H1 (cell line): ENCODE measurements around the gene ATPAF1. TPM values are rescaled to one million over a fixed set of nuclear protein-coding genes. Genes with fewer than 3 reads are reported as not detected.

ENCODE experiments used
- CTCF ChIA-PET: fragments of 300-600 bp; sonication (Branson Sonifier 250); formaldehyde crosslinking; loops from one replicate; lab custom pipeline; 2021; ENCODE audit not compliant: partially characterized antibody; lab: Charles Lee
- POLR2A ChIA-PET: fragments of 300-600 bp; sonication (Branson Sonifier 250); formaldehyde crosslinking; loops from one replicate; lab custom pipeline; 2021; ENCODE audit warnings: inconsistent platforms; ENCODE audit not compliant: partially characterized antibody; lab: Charles Lee
- DNase-seq, 2 experiments: peaks; one replicate each; pipeline versions ENCODE4 v3.0.0 to v3.0.0-alpha.2; 2010 to 2022; ENCODE audit warnings: low spot score in 2 of 2, low read depth in 1 of 2, mixed read lengths in 1 of 2
- FAIRE-seq: peaks from 2 replicates; lab custom pipeline; 2011; peaks lifted over from hg19 to GRCh38; lab: Jason Lieb, UNC
- H2AFZ ChIP-seq: 2 replicates; pipeline ENCODE4 v1.8.1; 2012; ENCODE audit warnings: low read length, inconsistent platforms
- H2AK5ac ChIP-seq: 2 replicates; pipeline ENCODE4 v1.6.1; 2013; ENCODE audit warnings: low read depth, low read length
- H2BK120ac ChIP-seq: replicated peaks from 2 replicates; pipeline ENCODE3; 2013; ENCODE audit warnings: low read depth, low read length, inconsistent platforms
- H2BK12ac ChIP-seq: 2 replicates; pipeline ENCODE4 v1.6.1; 2013; ENCODE audit warnings: low read depth, low read length
- H2BK15ac ChIP-seq: 2 replicates; pipeline ENCODE4 v1.6.1; 2013; ENCODE audit warnings: low read length
- H2BK20ac ChIP-seq: 2 replicates; pipeline ENCODE4 v1.6.1; 2013; ENCODE audit warnings: low read length
- H2BK5ac ChIP-seq: 2 replicates; pipeline ENCODE4 v1.6.1; 2013; ENCODE audit warnings: low read depth, low read length
- H3K14ac ChIP-seq: 2 replicates; pipeline ENCODE4 v1.6.1; 2013; ENCODE audit warnings: inconsistent platforms; ENCODE audit not compliant: insufficient read length
- H3K18ac ChIP-seq: 2 replicates; pipeline ENCODE4 v1.6.1; 2013; ENCODE audit warnings: low read length; ENCODE audit errors: extremely low read depth
- H3K23ac ChIP-seq: 2 replicates; pipeline ENCODE4 v1.6.1; 2013; ENCODE audit warnings: inconsistent platforms; ENCODE audit not compliant: insufficient read length
- H3K23me2 ChIP-seq: 2 replicates; pipeline ENCODE4 v1.6.1; 2013; ENCODE audit warnings: low read depth, low read length
- H3K27ac ChIP-seq: 2 replicates; pipeline ENCODE4 v1.6.1; 2011; ENCODE audit warnings: low read depth, low read length, inconsistent platforms
- H3K27me3 ChIP-seq, 4 experiments: replicated peaks in 1 of 4; 1 replicate in 1 of 4; 2 replicates in 3 of 4; pipeline versions ENCODE4 v1.6.1 to v1.8.1; 2011 to 2013; ENCODE audit warnings: low read length in 3 of 4, mild to moderate bottlenecking in 3 of 4, inconsistent platforms in 2 of 4, mixed read lengths in 2 of 4, moderate library complexity in 1 of 4; ENCODE audit not compliant: control insufficient read depth in 3 of 4, insufficient read depth in 3 of 4; ENCODE audit errors: extremely low read depth in 1 of 4
- H3K36me3 ChIP-seq, 4 experiments: 2 replicates each; pipeline versions ENCODE4 v1.6.1 to v1.8.1; 2011 to 2013; ENCODE audit warnings: mild to moderate bottlenecking in 4 of 4, low read length in 3 of 4, moderate library complexity in 2 of 4, control low read depth in 1 of 4, inconsistent platforms in 1 of 4; ENCODE audit not compliant: insufficient read depth in 4 of 4, control insufficient read depth in 2 of 4
- H3K4ac ChIP-seq: replicated peaks from 2 replicates; pipeline ENCODE3; 2013; ENCODE audit warnings: low read length, low read depth, mixed read lengths, inconsistent platforms; ENCODE audit not compliant: insufficient read length
- H3K4me1 ChIP-seq, 4 experiments: replicated peaks in 1 of 4; 1 replicate in 1 of 4; 2 replicates in 3 of 4; pipeline versions ENCODE4 v1.6.1 to v1.8.1; 2011 to 2013; ENCODE audit warnings: low read length in 3 of 4, inconsistent platforms in 2 of 4, mixed read lengths in 1 of 4; ENCODE audit not compliant: insufficient read depth in 4 of 4, control insufficient read depth in 3 of 4
- H3K4me2 ChIP-seq, 2 experiments: 2 replicates each; pipeline versions ENCODE4 v1.6.1 to v1.8.1; 2011 to 2013; ENCODE audit warnings: low read depth in 2 of 2, low read length in 2 of 2, control low read depth in 1 of 2, inconsistent platforms in 1 of 2, mild to moderate bottlenecking in 1 of 2; ENCODE audit not compliant: insufficient read depth in 1 of 2
- H3K4me3 ChIP-seq, 4 experiments: fragments of 200-600, 300-600 bp in 1 of 4; sonication (generic), shearing (Covaris generic), sonication (Bioruptor Twin) in 1 of 4; 2 replicates each; pipeline versions ENCODE4 v1.5.1 to v1.8.1; 2011 to 2016; ENCODE audit warnings: low read length in 4 of 4, low read depth in 3 of 4, control low read depth in 2 of 4, inconsistent platforms in 2 of 4, mild to moderate bottlenecking in 2 of 4, mixed read lengths in 1 of 4, moderate library complexity in 1 of 4; ENCODE audit not compliant: insufficient read depth in 2 of 4; ENCODE audit errors: extremely low read depth in 1 of 4
- H3K56ac ChIP-seq: replicated peaks from 2 replicates; pipeline ENCODE3; 2013; ENCODE audit warnings: low read depth, mild to moderate bottlenecking, mixed read lengths, low read length, inconsistent platforms; ENCODE audit not compliant: insufficient read length
- H3K79me1 ChIP-seq: 2 replicates; pipeline ENCODE4 v1.6.1; 2013; ENCODE audit warnings: low read depth, low read length, control low read depth
- H3K79me2 ChIP-seq, 2 experiments: 2 replicates each; pipeline versions ENCODE4 v1.6.1 to v1.8.1; 2012 to 2013; ENCODE audit warnings: low read length in 2 of 2, mild to moderate bottlenecking in 2 of 2, inconsistent platforms in 1 of 2; ENCODE audit not compliant: insufficient read depth in 2 of 2, control insufficient read depth in 1 of 2
- H3K9ac ChIP-seq, 4 experiments: replicated peaks in 1 of 4; 1 replicate in 1 of 4; 2 replicates in 3 of 4; pipeline versions ENCODE4 v1.6.1 to v1.8.1; 2011 to 2013; ENCODE audit warnings: low read depth in 3 of 4, low read length in 3 of 4, control low read depth in 2 of 4, mild to moderate bottlenecking in 2 of 4, moderate library complexity in 2 of 4, inconsistent platforms in 1 of 4; ENCODE audit errors: extremely low read depth in 1 of 4
- H3K9me3 ChIP-seq, 2 experiments: 2 replicates each; pipeline versions ENCODE4 v1.6.1 to v1.8.1; 2012 to 2013; ENCODE audit warnings: mild to moderate bottlenecking in 2 of 2, moderate library complexity in 2 of 2, control low read depth in 1 of 2, inconsistent platforms in 1 of 2, low read depth in 1 of 2, low read length in 1 of 2, mixed read lengths in 1 of 2; ENCODE audit not compliant: insufficient read depth in 2 of 2
- H4K20me1 ChIP-seq, 2 experiments: replicated peaks in 1 of 2; 2 replicates each; pipeline versions ENCODE3 to v1.8.1; 2011 to 2013; ENCODE audit warnings: inconsistent platforms in 2 of 2, low read length in 2 of 2, mild to moderate bottlenecking in 1 of 2; ENCODE audit not compliant: insufficient read depth in 2 of 2, control insufficient read depth in 1 of 2
- H4K5ac ChIP-seq: 2 replicates; pipeline ENCODE4 v1.6.1; 2013; ENCODE audit warnings: low read length, low read depth, mixed read lengths, inconsistent platforms; ENCODE audit not compliant: insufficient read length
- H4K8ac ChIP-seq: 2 replicates; pipeline ENCODE4 v1.8.0; 2013; ENCODE audit warnings: mild to moderate bottlenecking, moderate library complexity, low read length, inconsistent platforms; ENCODE audit not compliant: insufficient read depth; ENCODE audit errors: extremely low read depth
- H4K91ac ChIP-seq: replicated peaks from 2 replicates; pipeline ENCODE3; 2013; ENCODE audit warnings: low read length, mixed read lengths, inconsistent platforms; ENCODE audit not compliant: insufficient read length
- BCL11A ChIP-seq, 2 experiments: IDR thresholded peaks; one replicate each; pipeline ENCODE4 v1.6.1; 2011; ENCODE audit warnings: low read depth in 2 of 2, low read length in 2 of 2, mild to moderate bottlenecking in 2 of 2
- BRCA1 ChIP-seq: IDR thresholded peaks from 2 replicates; pipeline ENCODE4 v1.6.1; 2012; ENCODE audit warnings: low read depth, low read length, improper control_type of control experiment
- CBX8 ChIP-seq: fragments of 300-800, 300-1000 bp; sonication (generic); IDR thresholded peaks from 2 replicates; pipeline ENCODE4 v1.7.1; 2016; ENCODE audit warnings: low read depth, low read length, borderline replicate concordance
- FOSL1 ChIP-seq: IDR thresholded peaks from 2 replicates; pipeline ENCODE4 v1.6.1; 2011; ENCODE audit warnings: mild to moderate bottlenecking, low read depth, low read length, moderate library complexity; ENCODE audit not compliant: insufficient read depth
- GABPA ChIP-seq: IDR thresholded peaks from 2 replicates; pipeline ENCODE4 v1.6.1; 2011; ENCODE audit warnings: mild to moderate bottlenecking, low read length, moderate library complexity, borderline replicate concordance; ENCODE audit not compliant: insufficient read depth
- KDM4A ChIP-seq: IDR thresholded peaks from one replicate; pipeline ENCODE4 v1.7.1; 2012; ENCODE audit warnings: low read depth, mild to moderate bottlenecking, moderate library complexity, low read length, inconsistent platforms; ENCODE audit not compliant: severe bottlenecking
- POLR2A ChIP-seq, 2 experiments: IDR thresholded peaks; 1 replicate in 1 of 2; 2 replicates in 1 of 2; pipeline ENCODE4 v1.6.1; 2011; ENCODE audit warnings: low read depth in 2 of 2, low read length in 2 of 2, mild to moderate bottlenecking in 2 of 2; ENCODE audit errors: control extremely low read depth in 1 of 2
- RNF2 ChIP-seq: fragments of 200-900, 300-1000 bp; sonication (generic); IDR thresholded peaks from 2 replicates; pipeline ENCODE4 v1.7.1; 2016; ENCODE audit warnings: borderline replicate concordance, low read depth, mild to moderate bottlenecking, antibody characterized with exemption, low read length; ENCODE audit not compliant: poor library complexity, severe bottlenecking; ENCODE audit errors: missing control alignments
- TAF7 ChIP-seq: optimal IDR thresholded peaks from 2 replicates; pipeline ENCODE3; 2011; ENCODE audit warnings: low read depth, mild to moderate bottlenecking, inconsistent platforms, low read length, moderate library complexity, borderline replicate concordance
- WGBS, 2 experiments: shearing (Covaris generic) in 1 of 2; methylation state at CpG; one replicate each; pipeline versions ENCODE4 v1.1.6 to v1.1.7; 2013 to 2015; ENCODE audit warnings: low lambda C conversion rate in 2 of 2, mixed read lengths in 2 of 2, inconsistent platforms in 1 of 2, low coverage in 1 of 2, missing lambda C conversion rate in 1 of 2; ENCODE audit not compliant: insufficient replicate concordance in 2 of 2, insufficient coverage in 1 of 2, insufficient read length in 1 of 2; ENCODE audit errors: extremely low coverage in 1 of 2, missing lambda C conversion rate in 1 of 2; 5-methylcytosine and 5-hydroxymethylcytosine counted together
- polyA plus RNA-seq, 7 experiments: library from polyadenylated mRNA; depleted of rRNA in 3 of 7; stranded (reverse) in 5 of 7; unstranded in 2 of 7; fragments of >200 nt in 5 of 7; fragments of 200-250 nt in 2 of 7; gene quantifications; 1 replicate in 5 of 7; 2 replicates in 1 of 7; 4 replicates in 1 of 7; pipeline versions ENCODE4 v1.2.1 to v1.2.3, GENCODE V29; 2011 to 2013; ENCODE audit warnings: missing spikeins in 2 of 7, mixed read lengths in 2 of 7
- total RNA-seq: library from RNA; stranded (reverse); fragmentation: NEBNext Ultra II Directional; extraction: Animal tissue kit (Norgen Biotek cat#: 25700); gene quantifications from 2 replicates; pipeline ENCODE4 v1.2.1, GENCODE V29; 2021

The ATPAF1 gene
- total and polyA plus RNA-seq, 2 of the 8 experiments (the other 6 are each of a cell fraction or from before 2014, with no cell fraction given), result 46.7 to 55.9 TPM

DNA sequence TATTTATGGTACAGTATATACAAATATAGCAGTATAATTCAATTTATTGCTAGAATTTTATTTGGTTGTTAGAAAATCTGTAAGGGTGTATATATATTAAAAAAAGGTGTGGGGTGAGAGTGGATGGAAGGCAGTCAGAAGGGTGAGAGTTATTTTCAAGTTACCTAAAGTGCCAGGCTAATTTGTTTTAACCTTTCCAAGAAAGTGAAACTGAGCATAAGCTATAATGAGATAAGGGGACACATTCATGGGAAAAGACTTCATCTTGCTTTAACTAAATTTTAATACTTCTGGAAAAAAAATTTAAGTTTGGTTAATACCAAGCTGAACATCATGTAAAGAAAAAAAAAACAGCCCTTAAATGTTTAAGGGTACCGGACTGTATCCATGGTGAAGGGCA lies 8.4 kb upstream of the ATPAF1 start:
- Histone ChIP-seq H3K18ac (no peak overlapping the region), H3K27ac (no peak overlapping the region), H3K9ac (no peak overlapping the region), H3K56ac (no peak overlapping the region), H3K27me3 (no peaks in the 10 kb centered on the region), H3K4me1 (peaks cover 1 to 14% (median 9%) of the 10 kb centered on the region in 4 experiments; a peak in 4 of 7 replicates), H2BK5ac (no peak overlapping the region), H3K79me1 (no peaks in the 10 kb centered on the region), H4K91ac (no peak overlapping the region), H4K5ac (no peak overlapping the region), H2AFZ (no peak overlapping the region), H3K23me2 (no peaks in the 10 kb centered on the region), H3K36me3 (peaks cover 0 to 36% (median 9%) of the 10 kb centered on the region in 4 experiments; a peak in 4 of 8 replicates), H2BK20ac (no peak overlapping the region), H2BK120ac (no peak overlapping the region), H3K79me2 (no peaks in the 10 kb centered on the region), H2BK12ac (no peak overlapping the region; the same call in 1 of the 2 replicates), H4K20me1 (no peaks in the 10 kb centered on the region), H2AK5ac (no peak overlapping the region), H3K9me3 (no peaks in the 10 kb centered on the region), H2BK15ac (no peak overlapping the region), H3K4me2 (no peak overlapping the region), H3K23ac (no peak overlapping the region), H4K8ac (no peak overlapping the region), H3K4me3 (no peak overlapping the region), H3K14ac (no peak overlapping the region), H3K4ac (no peak overlapping the region)
- DNase-seq (no peak), FAIRE-seq (no peak)
- ChIA-PET CTCF (interaction anchor here (0.6 to 1.4 kb wide), 4 partner anchors 12 to 226 kb away, joined by 3 to 4 read pairs (median 3); no protein-coding TSS in a partner anchor), POLR2A (interaction anchor here (2.1 to 3.5 kb wide), 3 partner anchors 8 to 59 kb away, joined by 4 to 30 read pairs (median 8); partner anchors contain the start of genes ATPAF1 and MOB3C)
- 82% methylated on average over 1 of the region's 1 CpG; no CpG with 5 or more reads in 1 of the 2 experiments for WGBS, 2 experiments
- TF ChIP-seq FOSL1 (no peak), GABPA (no peak), KDM4A (no peak), BRCA1 (no peak), BCL11A (IDR thresholded peaks at IDR 0.05; ENCODE audit: low read depth in 2 of 2, low read length in 2 of 2) (no peak), POLR2A (IDR thresholded peaks at IDR 0.05; ENCODE audit: control extremely low read depth in 1 of 2, low read depth in 2 of 2, low read length in 2 of 2) (no peak), TAF7 (no peak), RNF2 (no peak), CBX8 (no peak)
